Measurements from ENCODE around the gene HADHA.

The HADHA gene

GRCh38 chr2:26243470-26244308 lies 743 bp downstream of the HADHA start:
- no peak for DNase-seq

GRCh38 chr2:26241928-26242436 lies 2.5 kb downstream of the HADHA start:
- no peak for DNase-seq

- no peak for DNase-seq
These were observed 6.0 kb downstream of the HADHA start for GRCh38 chr2:26238311-26238958.

GRCh38 chr2:26237868-26238267 lies 6.6 kb downstream of the HADHA start:
- no peak for DNase-seq

- DNase-seq, result no peak
These were observed 9.3 kb downstream of the HADHA start for GRCh38 chr2:26235089-26235488.

GRCh38 chr2:26230806-26231205 lies 13.6 kb downstream of the HADHA start:
- DNase-seq, result no peak

- no peak for DNase-seq
These were observed 14.8 kb downstream of the HADHA start for GRCh38 chr2:26229595-26229994.

- no peak for DNase-seq
These were observed 20.3 kb downstream of the HADHA start for GRCh38 chr2:26224095-26224494.

- no peak for DNase-seq
These were observed 21.4 kb downstream of the HADHA start for GRCh38 chr2:26223018-26223417.

- DNase-seq, result no peak
These were observed 26.7 kb downstream of the HADHA start for GRCh38 chr2:26217720-26218119.

- no peak for DNase-seq
These were observed 27.8 kb downstream of the HADHA start for GRCh38 chr2:26216587-26216986.

GRCh38 chr2:26215833-26216232 lies 28.6 kb downstream of the HADHA start:
- DNase-seq, result no peak

GRCh38 chr2:26214759-26215158 lies 29.7 kb downstream of the HADHA start:
- DNase-seq, result no peak

GRCh38 chr2:26212011-26212410 lies 32.4 kb downstream of the HADHA start:
- no peak for DNase-seq

GRCh38 chr2:26203906-26204305 lies 40.5 kb downstream of the HADHA start:
- DNase-seq, result no peak

- no peak for DNase-seq
These were observed 41.4 kb downstream of the HADHA start for GRCh38 chr2:26202981-26203490.

- DNase-seq, result no peak
These were observed 46.9 kb downstream of the HADHA start for GRCh38 chr2:26197516-26197915.

GRCh38 chr2:26196683-26197418 lies 47.6 kb downstream of the HADHA start:
- no peak for DNase-seq

- DNase-seq, result no peak
These were observed 49.1 kb downstream of the HADHA start for GRCh38 chr2:26195040-26195984.

- no peak for DNase-seq
These were observed 50.7 kb downstream of the HADHA start for GRCh38 chr2:26193578-26194231.

GRCh38 chr2:26191316-26192159 lies 52.9 kb downstream of the HADHA start:
- no peak for DNase-seq

Data from stimulated activated CD4-positive, alpha-beta T cell treated with anti-CD3 and anti-CD28 coated beads, Interleukin-12 subunit alpha, Interleukin-12 subunit beta, amount 100 ng/mL, for 4 hours (primary cell).